Measurements from ENCODE around the gene COPS2. TPM values are rescaled to one million over a fixed set of nuclear protein-coding genes. Genes with fewer than 3 reads are reported as not detected.
A peak's percentile ranks its signal among the peaks of the same experiment; 100 is the strongest.

COPS2 gene
- 10 to 100 TPM; 59.9 to 62.6 TPM for total RNA-seq
- 100 to 1,000 TPM in 2 of 6 donors, 10 to 100 TPM in 4; 87.3 to 124 (median 98.9) TPM for polyA plus RNA-seq (ENCODE audit: insufficient read length in 6 of 6)
- long read RNA-seq, donor 1, full-length matches to known transcripts: 31 of 31 reads
- long read RNA-seq, donor 1, partial matches to known transcripts: 0 of 31 reads
- long read RNA-seq, donor 1, other reads (novel, unspliced or antisense): 0 of 31 reads
- long read RNA-seq, donor 2, full-length matches to known transcripts: 17 of 28 reads
- long read RNA-seq, donor 2, partial matches to known transcripts: 11 of 28 reads
- long read RNA-seq, donor 2, other reads (novel, unspliced or antisense): 0 of 28 reads
- long read RNA-seq, donor 3, full-length matches to known transcripts: 20 of 20 reads
- long read RNA-seq, donor 3, partial matches to known transcripts: 0 of 20 reads
- long read RNA-seq, donor 3, other reads (novel, unspliced or antisense): 0 of 20 reads
- long read RNA-seq, donor 4, full-length matches to known transcripts: 17 of 20 reads
- long read RNA-seq, donor 4, partial matches to known transcripts: 2 of 20 reads
- long read RNA-seq, donor 4, other reads (novel, unspliced or antisense): 1 of 20 reads
- long read RNA-seq, donor 5, full-length matches to known transcripts: 26 of 26 reads
- long read RNA-seq, donor 5, partial matches to known transcripts: 0 of 26 reads
- long read RNA-seq, donor 5, other reads (novel, unspliced or antisense): 0 of 26 reads
- long read RNA-seq, donor 6, full-length matches to known transcripts: 15 of 15 reads
- long read RNA-seq, donor 6, partial matches to known transcripts: 0 of 15 reads
- long read RNA-seq, donor 6, other reads (novel, unspliced or antisense): 0 of 15 reads
- long read RNA-seq, donor 7, full-length matches to known transcripts: 11 of 16 reads
- long read RNA-seq, donor 7, partial matches to known transcripts: 5 of 16 reads
- long read RNA-seq, donor 7, other reads (novel, unspliced or antisense): 0 of 16 reads
- long read RNA-seq, donor 8, full-length matches to known transcripts: 13 of 13 reads
- long read RNA-seq, donor 8, partial matches to known transcripts: 0 of 13 reads
- long read RNA-seq, donor 8, other reads (novel, unspliced or antisense): 0 of 13 reads
- long read RNA-seq, donor 9, full-length matches to known transcripts: 1 of 1 reads
- long read RNA-seq, donor 9, partial matches to known transcripts: 0 of 1 reads
- long read RNA-seq, donor 9, other reads (novel, unspliced or antisense): 0 of 1 reads
- long read RNA-seq, donor 10, full-length matches to known transcripts: 2 of 3 reads
- long read RNA-seq, donor 10, partial matches to known transcripts: 1 of 3 reads
- long read RNA-seq, donor 10, other reads (novel, unspliced or antisense): 0 of 3 reads
- long read RNA-seq, donor 11: 0 reads
- long read RNA-seq, donor 12, full-length matches to known transcripts: 21 of 21 reads
- long read RNA-seq, donor 12, partial matches to known transcripts: 0 of 21 reads
- long read RNA-seq, donor 12, other reads (novel, unspliced or antisense): 0 of 21 reads

DNA sequence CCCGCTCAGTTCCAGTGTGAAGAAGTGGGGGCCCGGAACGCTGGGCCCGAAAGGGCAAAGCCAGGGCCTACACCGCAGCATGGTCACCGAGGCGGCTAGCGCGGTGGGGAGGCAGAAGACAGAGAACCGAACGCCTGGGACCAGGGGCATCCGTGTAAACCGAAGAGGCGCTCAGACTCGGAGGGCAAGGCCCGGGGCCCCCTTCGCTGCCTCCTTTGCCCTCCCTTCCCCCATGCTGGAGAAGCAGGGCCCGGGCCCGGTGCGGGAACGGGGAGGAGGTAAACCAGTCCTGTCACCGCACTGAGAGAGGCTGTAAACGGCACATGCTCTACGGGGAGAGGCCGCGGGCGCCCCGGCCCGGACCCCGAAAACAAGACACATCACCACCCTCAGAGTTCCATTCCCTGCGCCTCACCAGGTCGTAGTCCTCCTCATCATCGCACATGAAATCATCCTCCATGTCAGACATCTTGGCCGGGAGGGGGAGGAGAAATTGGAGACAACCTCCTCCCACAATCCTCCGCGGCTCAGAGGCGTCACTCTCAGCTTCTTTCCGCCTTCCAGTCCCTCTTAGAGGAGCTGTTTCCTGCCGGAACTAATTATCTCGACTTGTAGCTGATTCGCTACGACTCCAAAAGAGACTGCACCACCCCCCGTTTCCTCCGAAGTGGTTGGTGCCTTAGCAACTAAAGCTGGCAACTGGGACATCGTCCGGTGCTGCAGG lies at the start of gene COPS2:
COPS2 (minus strand) TSS at position 490 of the 724 bp plus-strand sequence; CDS start at position 469, 21 bp downstream.
- no peaks in the 10 kb centered on the region for H3K9me3 ChIP-seq
- peak within 1 kb of the TSS; percentile 87 to 95 for H3K27ac ChIP-seq
- peak within 1 kb of the TSS; percentile 95 to 100 for H3K4me3 ChIP-seq
- intact Hi-C loops (cut with DNase I): no loop called here
- no peaks in the 10 kb centered on the region for H3K27me3 ChIP-seq
- H3K4me1 ChIP-seq: peaks cover 26 to 51% of the 10 kb centered on the region in 2 donors
- no peaks in the 10 kb centered on the region for H3K36me3 ChIP-seq
- ATAC-seq (peak; percentile 98), DNase-seq (peak; percentile 90 to 98 (median 96))
- TF ChIP-seq, protein P1, sequence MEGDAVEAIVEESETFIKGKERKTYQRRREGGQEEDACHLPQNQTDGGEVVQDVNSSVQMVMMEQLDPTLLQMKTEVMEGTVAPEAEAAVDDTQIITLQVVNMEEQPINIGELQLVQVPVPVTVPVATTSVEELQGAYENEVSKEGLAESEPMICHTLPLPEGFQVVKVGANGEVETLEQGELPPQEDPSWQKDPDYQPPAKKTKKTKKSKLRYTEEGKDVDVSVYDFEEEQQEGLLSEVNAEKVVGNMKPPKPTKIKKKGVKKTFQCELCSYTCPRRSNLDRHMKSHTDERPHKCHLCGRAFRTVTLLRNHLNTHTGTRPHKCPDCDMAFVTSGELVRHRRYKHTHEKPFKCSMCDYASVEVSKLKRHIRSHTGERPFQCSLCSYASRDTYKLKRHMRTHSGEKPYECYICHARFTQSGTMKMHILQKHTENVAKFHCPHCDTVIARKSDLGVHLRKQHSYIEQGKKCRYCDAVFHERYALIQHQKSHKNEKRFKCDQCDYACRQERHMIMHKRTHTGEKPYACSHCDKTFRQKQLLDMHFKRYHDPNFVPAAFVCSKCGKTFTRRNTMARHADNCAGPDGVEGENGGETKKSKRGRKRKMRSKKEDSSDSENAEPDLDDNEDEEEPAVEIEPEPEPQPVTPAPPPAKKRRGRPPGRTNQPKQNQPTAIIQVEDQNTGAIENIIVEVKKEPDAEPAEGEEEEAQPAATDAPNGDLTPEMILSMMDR (IDR thresholded peaks at IDR 0.05): peak in 1 of 2 donors; percentile 27

DNA sequence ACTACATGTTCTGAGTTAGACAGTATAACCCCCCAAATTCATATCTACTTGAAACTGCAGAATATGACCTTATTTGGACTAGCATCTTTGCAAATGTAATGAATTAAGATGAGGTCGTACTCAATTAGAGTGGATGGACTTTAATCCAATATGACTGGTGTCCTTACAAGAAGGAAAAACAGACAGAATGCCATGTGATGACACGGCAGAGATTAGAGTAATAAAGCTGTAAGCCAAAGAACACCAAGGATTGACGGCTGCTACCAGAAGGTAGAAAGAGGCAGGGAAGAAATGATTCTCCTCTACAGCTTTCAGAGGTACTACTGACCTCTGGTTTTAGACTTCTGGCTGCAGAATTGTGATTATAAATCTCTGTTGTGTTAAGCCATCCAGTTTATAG lies 44.9 kb upstream of the COPS2 start:
- Histone ChIP-seq H3K27me3 (no peaks in the 10 kb centered on the region), H3K36me3 (peaks cover 0 to 42% of the 10 kb centered on the region in 2 donors), H3K4me3 (no peak overlapping the region), H3K9me3 (peaks cover 0 to 4% of the 10 kb centered on the region in 2 donors), H3K27ac (no peak overlapping the region), H3K4me1 (peaks cover 0 to 9% of the 10 kb centered on the region in 2 donors)
- intact Hi-C loops (cut with DNase I): no loop called here
- no peak for ATAC-seq
- no peak for DNase-seq
- TF ChIP-seq, protein P1 (IDR thresholded peaks at IDR 0.05): no peak

DNA sequence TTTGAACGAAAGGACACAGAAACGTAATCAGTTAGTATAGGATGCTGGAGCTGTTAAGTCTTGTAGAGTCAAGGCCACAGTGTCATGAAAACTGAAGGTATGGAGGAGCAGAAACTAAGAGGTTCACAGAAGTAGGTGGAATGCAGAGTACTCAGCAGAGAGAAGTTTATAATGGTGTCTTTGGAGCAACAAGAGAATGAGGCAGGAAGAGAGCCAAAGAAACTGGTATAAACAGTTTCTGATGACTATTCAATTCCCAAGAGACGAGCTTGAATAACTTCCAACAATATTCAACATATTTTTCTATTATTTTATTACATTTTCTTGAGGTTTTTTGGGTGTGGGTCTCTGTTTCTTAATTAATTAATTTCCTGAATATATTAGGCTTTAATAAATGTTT lies 44.3 kb upstream of the COPS2 start:
- ATAC-seq (no peak), DNase-seq (peak in 1 of 4 donors; percentile 3)
- Histone ChIP-seq H3K36me3 (peaks cover 0 to 36% of the 10 kb centered on the region in 2 donors), H3K27ac (no peak overlapping the region), H3K27me3 (no peaks in the 10 kb centered on the region), H3K9me3 (peaks cover 0 to under 1% of the 10 kb centered on the region in 2 donors), H3K4me1 (peaks cover 0 to 9% of the 10 kb centered on the region in 2 donors), H3K4me3 (no peak overlapping the region)
- intact Hi-C loops (cut with DNase I): no loop called here
- TF ChIP-seq, protein P1 (IDR thresholded peaks at IDR 0.05): no peak

DNA sequence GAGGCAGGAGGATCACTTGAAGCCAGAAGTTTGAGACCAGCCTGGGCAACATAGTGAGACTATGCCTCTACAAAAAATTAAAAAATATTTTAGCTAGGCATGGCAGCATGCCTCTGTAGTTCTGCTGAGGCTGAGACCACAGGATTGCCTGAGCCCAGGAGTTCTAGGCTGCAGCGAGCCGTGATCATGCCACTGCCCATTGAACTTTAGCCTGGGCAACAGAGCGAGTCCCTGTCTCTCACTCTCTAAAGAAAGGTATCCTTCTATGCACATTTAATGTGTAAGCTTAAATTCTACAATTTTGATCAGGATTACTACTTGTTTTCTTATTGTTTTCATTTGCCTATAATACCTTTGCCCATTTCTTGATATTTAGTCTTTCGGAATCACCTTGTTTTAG lies 41.5 kb upstream of the COPS2 start:
- Histone ChIP-seq H3K27ac (no peak overlapping the region), H3K4me3 (no peak overlapping the region), H3K9me3 (no peaks in the 10 kb centered on the region), H3K4me1 (peaks cover 0 to 9% of the 10 kb centered on the region in 2 donors), H3K36me3 (peaks cover 0 to 8% of the 10 kb centered on the region in 2 donors), H3K27me3 (no peaks in the 10 kb centered on the region)
- TF ChIP-seq, protein P1 (IDR thresholded peaks at IDR 0.05): no peak
- intact Hi-C loops (cut with DNase I): no loop called here
- no peak for ATAC-seq
- DNase-seq: no peak

Measured in left lung (tissue), 14 donors.